Tibial nerve (tissue), 4 donors: ENCODE measurements around the gene APOBEC3H. TPM values are rescaled to one million over a fixed set of nuclear protein-coding genes. Genes with fewer than 3 reads are reported as not detected.
A peak's percentile ranks its signal among the peaks of the same experiment; 100 is the strongest.
"Not testable (repeated sequence)": the region's sequence is repeated elsewhere in the genome, so short reads cannot be mapped to it uniquely, and the experiment has no call there.

Experiments used
- DNase-seq, 2 donors: peaks; one replicate each; pipeline ENCODE4 v3.0.0-alpha.2; 2019; ENCODE audit warnings: low spot score in 2 of 2
- H3K27ac ChIP-seq, 4 donors: fragments of 200-600 bp; sonication (generic) in 3 of 4; one replicate each; pipeline ENCODE4 v1.5.1; 2017 to 2019; ENCODE audit warnings: mild to moderate bottlenecking in 1 of 4
- H3K27me3 ChIP-seq, 2 donors: fragments of 200-600 bp; sonication (generic) in 1 of 2; one replicate each; pipeline versions ENCODE4 v1.5.1 to v1.6.0; 2017 to 2019
- H3K36me3 ChIP-seq, 3 donors: fragments of 200-600 bp; sonication (generic); one replicate each; pipeline ENCODE4 v1.5.1; 2018 to 2019
- H3K4me1 ChIP-seq, 4 donors: fragments of 200-600 bp; sonication (generic) in 3 of 4; one replicate each; pipeline ENCODE4 v1.5.1; 2017 to 2019
- H3K4me3 ChIP-seq, 4 donors: fragments of 200-600 bp; sonication (generic) in 3 of 4; one replicate each; pipeline ENCODE4 v1.5.1; 2017 to 2019; ENCODE audit warnings: mild to moderate bottlenecking in 1 of 4, moderate library complexity in 1 of 4
- H3K9me3 ChIP-seq, 4 donors: fragments of 200-600 bp; sonication (generic) in 3 of 4; one replicate each; pipeline ENCODE4 v1.5.1; 2017 to 2019
- CTCF ChIP-seq, 5 experiments: fragments of 200-600 bp in 3 of 5; fragments of 450-650 bp in 2 of 5; sonication (generic) in 3 of 5; IDR thresholded peaks; one replicate each; pipeline ENCODE4 v1.5.1; 2016 to 2019; ENCODE audit warnings: antibody characterized with exemption in 5 of 5, mild to moderate bottlenecking in 3 of 5, moderate library complexity in 2 of 5
- EP300 ChIP-seq, 2 donors: sonication (generic); formaldehyde crosslinking; IDR thresholded peaks; one replicate each; pipeline ENCODE4 v1.6.1; 2017; ENCODE audit warnings: antibody characterized with exemption in 2 of 2, mild to moderate bottlenecking in 1 of 2
- POLR2A ChIP-seq, 2 donors: fragments of 450-650 bp; IDR thresholded peaks; one replicate each; pipeline ENCODE4 v1.6.1; 2017; ENCODE audit warnings: antibody characterized with exemption in 2 of 2, mild to moderate bottlenecking in 2 of 2, moderate library complexity in 2 of 2
- WGBS, 2 donors: methylation state at CpG; one replicate each; pipeline ENCODE4 v1.1.5; 2018; 5-methylcytosine and 5-hydroxymethylcytosine counted together
- total RNA-seq, 4 donors: library from RNA; depleted of rRNA; stranded (reverse); fragments of >200 nt; gene quantifications; one replicate each; pipeline ENCODE4 v1.1.0, GENCODE V29; 2016

APOBEC3H gene
- 1 to 10 TPM in 1 of 4 donors, not detected in 3; 1.1 TPM for total RNA-seq

- 51 to 68% methylated on average over 9 of the region's 9 CpGs for WGBS, 2 donors
Measured at GRCh38 chr22:39097098-39098020, at the start of gene APOBEC3H. TSS of gene APOBEC3H (plus strand) at chr22:39097244. CDS start at chr22:39100279, 3,035 bp downstream.

GRCh38 chr22:39049486-39049885, 47.6 kb upstream of the APOBEC3H start:
- H3K36me3 ChIP-seq, result peaks cover 0 to 20% (median 0%) of the 10 kb centered on the region in 3 donors
- not testable (repeated sequence) for DNase-seq, H3K27ac ChIP-seq, H3K27me3 ChIP-seq, H3K4me3 ChIP-seq, H3K4me1 ChIP-seq, H3K9me3 ChIP-seq
- WGBS, 2 donors, result 89 to 91% methylated on average over 7 of the region's 7 CpGs

More at GRCh38 chr22:39097098-39098020, at the start of gene APOBEC3H:
- DNase-seq, result peak in 1 of 2 donors; percentile 25
- no peaks in the 10 kb centered on the region for H3K9me3 ChIP-seq
- peak within 1 kb of the TSS in 3 of 4 donors; percentile 62 to 86 (median 66) for H3K27ac ChIP-seq
- H3K4me3 ChIP-seq, result no peak within 1 kb of the TSS
- no peaks in the 10 kb centered on the region for H3K27me3 ChIP-seq
- peaks cover 0 to 35% (median 21%) of the 10 kb centered on the region in 4 donors for H3K4me1 ChIP-seq
- TF ChIP-seq POLR2A (IDR thresholded peaks at IDR 0.05) (no peak), CTCF (IDR thresholded peaks at IDR 0.05) (no peak), EP300 (IDR thresholded peaks at IDR 0.05) (no peak)
- H3K36me3 ChIP-seq, result no peaks in the 10 kb centered on the region

GRCh38 chr22:39051844-39052495, 45.1 kb upstream of the APOBEC3H start:
- not testable (repeated sequence) for H3K27me3 ChIP-seq, H3K36me3 ChIP-seq, H3K9me3 ChIP-seq, H3K4me3 ChIP-seq, H3K27ac ChIP-seq, DNase-seq, H3K4me1 ChIP-seq
- 70 to 82% methylated on average over 14 to 17 of the region's 18 CpGs for WGBS, 2 donors

- Histone ChIP-seq H3K27ac (no peak overlapping the region), H3K4me1 (no peaks in the 10 kb centered on the region), H3K27me3 (no peaks in the 10 kb centered on the region), H3K4me3 (no peak overlapping the region), H3K9me3 (no peaks in the 10 kb centered on the region), H3K36me3 (no peaks in the 10 kb centered on the region)
- WGBS, 2 donors, result 93 to 95% methylated on average over 11 of the region's 11 CpGs
- TF ChIP-seq POLR2A (IDR thresholded peaks at IDR 0.05) (no peak), CTCF (IDR thresholded peaks at IDR 0.05) (no peak), EP300 (IDR thresholded peaks at IDR 0.05) (no peak)
- DNase-seq, result no peak
Measured at GRCh38 chr22:39055658-39056057, 41.4 kb upstream of the APOBEC3H start.

- not testable (repeated sequence) for H3K36me3 ChIP-seq, H3K9me3 ChIP-seq, DNase-seq, H3K27ac ChIP-seq, H3K27me3 ChIP-seq, H3K4me1 ChIP-seq, H3K4me3 ChIP-seq
- WGBS, 2 donors, result 66% methylated on average over 6 of the region's 6 CpGs
Measured at GRCh38 chr22:39061290-39061689, 35.8 kb upstream of the APOBEC3H start.

GRCh38 chr22:39061951-39062350, 35.1 kb upstream of the APOBEC3H start:
- not testable (repeated sequence) for H3K4me1 ChIP-seq

GRCh38 chr22:39063904-39064303, 33.1 kb upstream of the APOBEC3H start:
- H3K4me1 ChIP-seq, H3K27me3 ChIP-seq, H3K4me3 ChIP-seq, H3K36me3 ChIP-seq, H3K27ac ChIP-seq, H3K9me3 ChIP-seq, DNase-seq: not testable (repeated sequence)
- WGBS, 2 donors, result 81 to 88% methylated on average over 8 of the region's 8 CpGs

More at GRCh38 chr22:39061951-39062350, 35.1 kb upstream of the APOBEC3H start:
- H3K36me3 ChIP-seq, H3K9me3 ChIP-seq, H3K27ac ChIP-seq, H3K27me3 ChIP-seq, H3K4me3 ChIP-seq, DNase-seq: not testable (repeated sequence)
- WGBS, 2 donors, result 80 to 84% methylated on average over 10 of the region's 10 CpGs

- peak overlapping the region in 1 of 4 donors; percentile 9 for H3K4me3 ChIP-seq
- H3K4me1 ChIP-seq, H3K36me3 ChIP-seq, H3K27me3 ChIP-seq, H3K9me3 ChIP-seq, DNase-seq: not testable (repeated sequence)
- peak overlapping the region in 2 of 4 donors; percentile 16 to 60 for H3K27ac ChIP-seq
- 70 to 74% methylated on average over 9 of the region's 9 CpGs for WGBS, 2 donors
Measured at GRCh38 chr22:39066442-39067276, 30.4 kb upstream of the APOBEC3H start.
